Stimulated activated CD8-positive, alpha-beta memory T cell treated with anti-CD3 and anti-CD28 coated beads, Interleukin-15, amount 100 ng/mL, for 1 hour (primary cell): ENCODE results near the gene TNS3.
"Not testable (repeated sequence)": the region's sequence is repeated elsewhere in the genome, so short reads cannot be mapped to it uniquely, and the experiment has no call there.

Experiments used
- DNase-seq: peaks from one replicate; pipeline ENCODE4 v3.0.0-alpha.2; 2020; ENCODE audit warnings: low read depth

The TNS3 gene

DNA sequence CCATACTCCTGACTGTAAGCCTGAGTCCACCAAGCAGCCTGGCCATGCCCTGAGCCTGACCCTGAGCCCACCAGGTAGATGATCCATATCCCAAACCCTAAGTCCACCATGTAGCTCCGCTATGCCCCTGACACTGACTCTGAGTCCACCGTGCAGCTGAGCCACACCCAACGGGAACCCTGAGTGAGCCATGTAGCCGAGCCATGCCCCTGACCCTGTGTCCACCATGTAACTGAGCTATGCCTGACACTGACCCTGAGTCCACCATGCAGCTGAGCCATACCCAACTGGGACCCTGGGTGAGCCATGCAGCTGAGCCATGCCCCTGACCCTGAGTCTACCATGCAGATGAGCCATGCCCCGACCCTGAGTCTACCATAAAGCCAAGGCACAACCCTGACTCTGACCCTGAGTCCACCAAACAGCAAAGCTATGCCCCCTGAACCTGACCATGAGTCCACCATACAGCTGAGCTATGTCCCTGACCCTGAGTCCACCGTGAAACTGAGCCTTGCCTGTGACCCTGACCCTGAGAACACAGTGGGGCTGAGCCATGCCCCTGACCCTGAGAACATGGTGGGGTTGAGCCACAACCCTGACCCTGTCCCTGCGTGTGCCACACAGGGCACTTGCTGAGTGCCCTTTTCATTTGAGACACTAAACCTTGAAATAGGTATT is 299.8 kb downstream of the TNS3 start:
- DNase-seq, result no peak

GRCh38 chr7:47281161-47281560 is 300.8 kb downstream of the TNS3 start:
- DNase-seq, result no peak

DNA sequence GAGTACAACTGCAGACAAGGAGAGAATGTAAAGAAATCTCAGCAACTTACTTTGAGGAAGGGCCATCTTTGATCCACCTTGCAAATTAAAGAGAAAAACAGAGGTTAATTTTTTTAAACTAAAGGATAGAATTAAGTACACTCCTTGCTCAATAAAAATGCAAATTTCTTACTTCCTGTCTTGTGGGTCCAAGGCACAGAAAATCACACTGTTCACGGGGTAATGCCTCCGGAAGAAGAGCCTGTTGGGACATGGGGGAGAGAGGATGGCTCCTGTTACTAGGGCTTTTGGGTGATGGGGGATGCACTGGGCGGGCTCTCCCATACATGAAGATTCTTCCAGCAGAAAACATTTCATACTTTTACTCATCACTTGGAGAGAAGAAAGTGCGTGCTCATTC is 301.8 kb downstream of the TNS3 start:
- DNase-seq, result no peak

DNA sequence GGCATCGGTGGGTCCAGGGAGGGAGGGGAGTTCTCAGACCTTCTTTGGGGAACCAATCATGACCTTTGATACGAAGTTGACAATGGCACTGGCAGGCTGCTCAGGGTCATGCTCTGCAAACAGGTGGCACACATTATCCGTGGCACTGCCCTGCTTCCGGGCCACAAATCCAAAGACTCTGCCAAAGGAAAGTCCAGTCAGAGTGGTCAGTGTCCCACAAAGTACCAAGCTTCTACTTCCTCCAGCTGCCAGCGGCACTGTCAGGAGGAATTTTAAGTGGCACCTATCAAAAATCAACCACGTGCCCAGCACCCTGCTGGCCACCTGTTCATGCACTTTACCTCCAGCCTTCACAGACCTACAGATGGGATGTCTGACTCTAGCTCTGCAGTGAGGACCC is 303.9 kb downstream of the TNS3 start:
- DNase-seq, result no peak

GRCh38 chr7:47277321-47277781 is 304.6 kb downstream of the TNS3 start:
- no peak for DNase-seq

DNA sequence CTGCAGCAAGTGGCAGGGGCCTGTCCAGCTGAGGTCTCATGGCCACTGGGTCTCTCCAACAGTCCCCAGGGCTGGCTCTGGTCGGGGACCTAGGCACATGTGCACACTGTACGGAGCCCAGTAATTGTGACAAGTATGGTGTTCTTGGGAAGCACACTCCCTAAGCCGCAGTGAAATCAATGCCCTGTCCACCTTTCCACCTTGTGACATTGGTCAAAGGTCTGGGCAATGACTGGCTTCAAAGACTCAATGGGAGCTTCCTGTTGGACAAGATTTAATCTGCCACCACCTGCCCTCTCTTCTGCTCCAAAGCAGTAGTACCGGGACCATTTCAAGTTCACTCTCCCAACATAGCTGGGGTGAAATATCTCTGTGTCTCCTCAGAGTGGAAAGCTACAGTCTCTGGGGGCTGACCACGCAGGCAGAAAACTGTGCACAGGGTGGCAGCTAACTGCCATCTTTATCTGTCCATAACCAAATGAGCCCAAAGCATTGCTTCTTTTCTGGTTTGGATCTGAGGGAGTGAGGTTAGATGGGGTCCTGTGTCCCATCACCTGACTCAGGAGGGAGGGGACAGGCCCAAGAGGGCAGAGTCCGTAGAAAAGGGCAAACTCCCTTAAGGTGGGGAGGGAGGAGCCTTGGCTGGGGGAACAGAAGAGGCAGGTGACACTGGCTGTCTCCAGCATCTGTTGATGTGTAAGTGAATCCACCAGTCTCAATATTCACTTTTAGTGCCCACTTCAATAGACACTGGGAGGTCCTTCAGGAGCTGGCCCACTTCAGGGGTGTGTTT is 307.7 kb downstream of the TNS3 start:
- DNase-seq, result no peak

DNA sequence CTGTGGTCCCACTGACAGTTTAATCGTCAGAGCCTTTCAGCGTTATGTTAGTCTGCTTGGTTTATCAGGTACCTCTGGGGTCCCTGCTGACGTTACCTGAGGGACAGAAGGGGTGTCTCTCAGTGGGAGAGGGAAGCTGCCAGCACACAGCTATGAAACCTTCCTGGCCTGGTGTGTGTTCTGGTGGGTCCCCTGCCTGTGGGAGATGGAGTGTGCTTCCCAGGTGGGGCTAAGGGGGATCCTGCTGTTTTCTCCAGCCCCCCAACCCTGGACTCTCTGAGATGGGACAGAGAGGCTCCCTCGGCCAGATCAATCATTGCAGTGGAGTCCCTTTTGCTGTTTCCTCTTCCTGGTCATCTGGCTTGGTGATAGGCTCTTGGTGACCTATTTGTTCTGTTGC is 308.8 kb downstream of the TNS3 start:
- DNase-seq, result no peak

DNA sequence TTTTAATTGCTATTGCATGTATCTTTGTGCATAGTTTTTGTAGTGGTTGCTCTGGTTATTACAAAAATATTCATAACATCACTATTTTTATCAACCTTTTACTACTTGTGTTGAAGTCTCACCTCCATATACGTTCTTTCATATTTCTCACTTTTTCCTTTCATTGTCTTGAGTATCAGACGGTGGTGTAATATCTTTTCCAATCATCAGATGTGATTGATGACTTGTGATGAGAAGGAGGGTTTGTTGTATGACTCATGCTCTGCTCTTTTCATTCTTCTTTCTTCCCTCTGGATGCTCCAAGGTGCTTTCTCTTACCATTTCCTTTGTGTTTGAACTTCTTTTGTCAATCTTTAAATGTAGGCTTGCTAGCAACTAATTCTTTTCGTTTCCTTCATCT is 310.2 kb downstream of the TNS3 start:
- no peak for DNase-seq

DNA sequence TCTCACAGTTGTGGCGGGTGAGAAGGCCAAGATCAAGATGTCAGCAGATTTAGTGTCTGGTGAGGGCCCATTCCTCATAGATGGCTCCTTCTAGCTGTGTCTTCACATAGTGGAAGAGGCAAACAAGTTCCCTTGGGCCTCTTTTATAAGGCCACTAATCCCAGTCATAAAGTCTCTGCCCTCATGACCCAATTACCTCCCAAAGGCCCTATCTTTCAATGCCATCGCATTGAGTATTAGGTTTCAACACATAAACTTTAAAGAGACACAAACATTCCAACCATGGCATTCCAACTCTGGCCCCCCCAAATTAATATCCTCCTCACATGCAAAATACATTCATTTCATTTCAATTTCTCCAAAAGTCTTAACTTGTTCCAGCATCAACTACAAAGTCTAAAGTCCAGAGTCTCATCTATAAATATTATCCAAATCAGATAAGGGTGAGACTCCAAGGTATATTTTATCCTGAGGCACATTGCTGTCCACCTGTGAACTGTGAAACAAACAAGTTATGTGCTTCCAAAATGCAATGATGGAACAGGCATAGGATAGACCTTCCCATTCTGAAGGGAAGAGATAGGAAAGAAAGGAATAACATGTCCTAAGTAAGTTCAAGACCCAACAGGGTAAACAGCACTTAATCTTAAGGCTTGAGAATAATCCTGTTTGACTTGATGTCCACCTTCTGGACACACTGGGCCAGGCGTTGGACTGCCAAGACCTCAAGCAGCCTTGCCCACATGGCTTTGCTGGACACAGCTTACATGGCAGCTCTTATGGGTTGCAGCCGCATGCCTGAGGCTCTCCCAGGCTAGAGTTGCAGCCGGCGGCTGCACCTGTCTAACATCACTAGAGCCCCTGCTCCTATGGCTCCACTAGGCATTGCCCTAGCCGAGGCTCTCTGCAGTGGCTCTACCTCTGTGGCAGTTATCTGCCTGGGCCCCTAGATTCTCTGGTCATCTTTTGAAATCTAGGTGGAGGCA is 312.8 kb downstream of the TNS3 start:
- no peak for DNase-seq

GRCh38 chr7:47267346-47267745 is 314.6 kb downstream of the TNS3 start:
- no peak for DNase-seq

DNA sequence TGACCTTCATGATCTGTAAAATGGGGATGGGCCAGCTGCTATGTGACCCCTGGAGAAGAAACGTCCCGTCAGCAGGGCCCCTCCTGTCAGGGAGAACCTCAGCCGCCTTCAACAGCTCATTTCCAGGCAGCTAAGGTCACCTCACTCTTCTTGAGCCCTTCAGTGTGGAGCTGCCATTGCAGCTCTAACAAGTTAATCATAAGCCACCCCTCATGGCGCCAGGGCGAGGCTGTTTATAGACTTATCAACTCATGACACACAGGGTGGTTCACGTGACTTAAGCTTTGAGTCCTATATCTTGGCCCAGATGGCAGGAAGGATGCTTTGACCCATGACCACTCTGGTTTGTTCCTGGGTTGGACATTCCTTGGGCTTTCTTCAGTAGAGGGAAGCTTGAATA is 315.1 kb downstream of the TNS3 start:
- DNase-seq, result no peak

DNA sequence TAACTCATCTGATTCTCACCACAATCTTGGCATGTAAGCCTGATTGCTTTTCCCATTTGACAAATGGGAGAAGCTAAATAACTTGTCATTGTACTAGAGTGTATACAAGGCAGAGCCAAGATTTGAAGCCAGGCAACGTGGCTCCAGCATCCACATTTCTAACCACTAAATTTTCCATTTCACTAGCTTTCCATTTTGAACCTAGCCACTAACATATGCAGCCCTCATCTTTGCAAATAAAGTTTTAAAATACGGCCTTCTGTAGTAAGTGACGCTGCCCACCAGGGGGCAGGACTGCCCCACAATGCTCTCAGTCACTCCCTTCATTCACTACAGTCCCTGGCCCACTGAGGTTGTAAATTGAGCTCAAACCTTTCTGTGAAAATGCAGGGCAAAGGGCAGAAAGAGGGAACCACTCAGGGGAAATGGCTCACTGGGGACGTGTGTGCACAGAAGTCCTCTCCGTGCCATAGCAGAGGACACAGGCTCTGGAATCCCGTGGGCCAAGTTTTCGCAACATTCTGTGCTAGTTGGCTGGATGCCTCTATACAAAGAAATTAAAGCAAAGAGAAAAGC is 315.7 kb downstream of the TNS3 start:
- DNase-seq, result no peak

DNA sequence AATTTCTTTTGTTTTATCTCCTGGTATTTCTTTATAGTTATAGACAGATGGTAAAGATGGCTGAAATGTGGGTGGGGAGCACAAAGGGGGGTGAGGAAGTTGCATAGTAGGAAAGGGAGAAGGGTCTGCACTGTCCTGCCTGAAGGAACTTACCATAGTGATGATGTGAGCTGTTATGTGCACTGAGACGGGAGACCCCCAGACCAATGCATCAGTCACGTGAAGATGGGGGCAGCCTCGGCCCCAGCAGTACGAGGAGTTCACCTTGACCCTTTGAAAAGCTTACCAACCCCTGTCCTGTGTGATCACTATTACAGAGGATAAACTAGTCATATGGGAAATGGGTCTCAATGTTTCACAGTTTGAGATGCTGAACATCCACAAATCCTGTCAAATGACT is 316.3 kb downstream of the TNS3 start:
- DNase-seq, result no peak

GRCh38 chr7:47264021-47264651 is 317.8 kb downstream of the TNS3 start:
- no peak for DNase-seq

DNA sequence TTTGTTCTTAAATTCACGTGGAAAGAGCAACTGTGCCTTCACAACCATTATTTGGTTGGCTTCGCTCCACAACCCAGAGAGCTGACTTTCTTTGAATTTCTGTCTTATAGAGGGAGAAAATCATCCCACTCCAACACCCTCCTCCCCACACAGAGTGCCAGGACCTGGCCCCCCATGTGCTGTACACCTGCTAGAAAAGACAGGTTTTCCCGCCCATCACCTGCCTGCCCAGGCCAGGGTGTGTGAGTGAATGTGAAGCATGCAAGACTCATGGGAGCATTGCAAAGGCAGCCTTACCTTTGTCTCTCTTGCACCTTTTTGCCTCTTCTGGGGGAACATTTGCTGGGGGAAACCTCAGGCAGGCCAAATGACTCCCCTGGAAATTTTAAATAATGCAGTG is 319.0 kb downstream of the TNS3 start:
- DNase-seq, result no peak

DNA sequence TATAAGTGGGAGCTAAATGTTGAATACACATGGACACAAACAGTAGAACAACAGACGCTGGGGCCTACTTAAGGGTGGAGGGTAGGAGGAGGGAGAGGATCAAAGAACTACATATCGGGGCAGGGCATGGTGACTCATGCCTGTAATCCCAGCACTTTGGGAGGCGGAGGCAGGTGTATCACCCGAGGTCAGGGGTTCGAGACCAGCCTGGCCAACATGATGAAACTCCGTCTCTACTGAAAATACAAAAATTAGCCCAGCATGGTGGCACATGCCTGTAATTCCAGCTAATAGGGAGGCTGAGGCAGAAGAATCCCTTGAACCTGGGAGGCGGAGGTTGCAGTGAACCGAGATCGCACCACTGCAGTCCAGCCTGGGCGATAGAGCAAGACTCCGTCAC is 319.8 kb downstream of the TNS3 start:
- not testable (repeated sequence) for DNase-seq

GRCh38 chr7:47260270-47260669 is 321.6 kb downstream of the TNS3 start:
- no peak for DNase-seq

- no peak for DNase-seq
Observed at GRCh38 chr7:47259682-47260081, 322.2 kb downstream of the TNS3 start.

GRCh38 chr7:47258798-47259197 is 323.1 kb downstream of the TNS3 start:
- DNase-seq, result no peak

DNA sequence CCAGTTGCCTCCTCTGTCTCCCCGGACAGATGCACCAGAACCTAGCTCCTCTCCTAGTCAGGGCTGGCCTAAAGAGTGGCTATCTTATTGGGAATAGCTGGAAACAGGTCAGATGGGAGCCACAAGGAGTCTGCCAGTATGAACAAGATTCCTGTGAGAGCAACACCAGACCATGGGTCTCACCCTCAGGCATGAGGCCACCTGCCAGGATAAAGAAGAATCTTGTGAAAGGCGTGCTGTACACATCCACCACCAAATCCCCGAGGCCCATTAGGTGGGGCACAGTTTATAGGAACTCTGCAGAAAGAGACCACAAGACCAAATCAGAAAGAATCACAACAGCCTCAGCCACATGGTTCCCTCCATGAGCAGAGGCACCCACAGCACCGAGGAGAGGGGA is 325.9 kb downstream of the TNS3 start:
- no peak for DNase-seq

- DNase-seq, result no peak
Observed at GRCh38 chr7:47255441-47255840, 326.5 kb downstream of the TNS3 start.

DNA sequence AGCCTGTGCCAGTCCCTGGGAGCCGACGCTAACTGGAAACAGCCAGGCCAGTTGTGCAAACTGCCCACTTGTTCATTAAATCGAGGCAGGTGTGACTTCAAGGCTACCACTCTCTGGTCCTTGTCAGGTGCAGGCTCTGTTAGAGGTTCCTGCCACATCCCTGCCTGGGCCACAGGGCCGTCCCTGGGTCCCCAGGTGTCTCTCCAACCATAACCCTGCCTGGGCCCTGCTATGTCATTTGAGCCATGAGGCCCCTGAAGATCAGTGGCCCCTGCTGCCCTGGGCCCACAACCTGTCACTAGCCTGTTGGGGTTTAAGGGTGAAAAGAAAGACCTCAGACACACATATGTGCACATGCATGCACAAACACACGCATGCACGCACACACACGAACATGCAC is 326.9 kb downstream of the TNS3 start:
- DNase-seq, result no peak
